HEK293 (cell line): ENCODE results near the gene PID1.

ENCODE experiments used
- CTCF ChIA-PET: fragments of 350-600 bp; formaldehyde crosslinking; extraction: SDS; loops from one replicate; lab custom pipeline; 2021; ENCODE audit warnings: antibody characterized with exemption; lab: Yijun Ruan, JAX
- POLR2A ChIA-PET: fragments of 300-600 bp; formaldehyde crosslinking; extraction: SDS; loops from one replicate; lab custom pipeline; 2020; ENCODE audit warnings: antibody characterized with exemption, inconsistent platforms; lab: Yijun Ruan, JAX
- H3K27ac ChIP-seq: fragments of 200-500 bp; sonication (Bioruptor generic); 2 replicates; pipeline ENCODE4 v1.5.1; 2014; ENCODE audit warnings: low read depth, low read length, control low read depth, inconsistent platforms; ENCODE audit errors: extremely low read depth
- H3K36me3 ChIP-seq, 2 experiments: fragments of 200-500 bp in 1 of 2; sonication (Bioruptor generic) in 1 of 2; 1 replicate in 1 of 2; 2 replicates in 1 of 2; pipeline ENCODE4 v1.5.1; 2014 to 2017; ENCODE audit warnings: inconsistent platforms in 2 of 2, low read length in 2 of 2; ENCODE audit not compliant: control insufficient read depth in 2 of 2, insufficient read depth in 1 of 2
- H3K4me1 ChIP-seq: fragments of 200-500 bp; sonication (Bioruptor generic); 2 replicates; pipeline ENCODE4 v1.5.1; 2014; ENCODE audit warnings: mild to moderate bottlenecking, low read length, inconsistent platforms; ENCODE audit not compliant: control insufficient read depth, insufficient read depth
- H3K4me3 ChIP-seq: 2 replicates; pipeline ENCODE4 v1.5.1; 2011; ENCODE audit warnings: low read depth, mild to moderate bottlenecking, control low read depth, low read length, moderate library complexity
- H3K9me3 ChIP-seq: fragments of 200-500 bp; sonication (Bioruptor generic); 2 replicates; pipeline ENCODE4 v1.5.1; 2014; ENCODE audit warnings: low read depth, low read length, inconsistent platforms; ENCODE audit not compliant: control insufficient read depth, insufficient read depth
- KLF16 ChIP-seq: fragments of 450-650 bp; formaldehyde crosslinking; IDR thresholded peaks from 2 replicates; pipeline ENCODE4 v1.5.1; 2017; ENCODE audit warnings: missing biosample characterization, missing genetic modification characterization
- RBAK ChIP-seq: fragments of 450-650 bp; formaldehyde crosslinking; IDR thresholded peaks from 2 replicates; pipeline ENCODE4 v1.5.1; 2016; ENCODE audit warnings: missing biosample characterization, missing genetic modification characterization
- REPIN1 ChIP-seq: fragments of 450-650 bp; formaldehyde crosslinking; IDR thresholded peaks from 2 replicates; pipeline ENCODE4 v1.5.1; 2017; ENCODE audit warnings: missing biosample characterization, missing genetic modification characterization, low read depth
- SCRT2 ChIP-seq: fragments of 450-650 bp; formaldehyde crosslinking; IDR thresholded peaks from 2 replicates; pipeline ENCODE4 v1.5.1; 2016; ENCODE audit warnings: missing biosample characterization, missing genetic modification characterization
- ZBTB8A ChIP-seq: fragments of 450-650 bp; formaldehyde crosslinking; IDR thresholded peaks from 2 replicates; pipeline ENCODE4 v1.5.1; 2016; ENCODE audit warnings: missing biosample characterization, missing genetic modification characterization
- ZNF292 ChIP-seq: fragments of 450-650 bp; formaldehyde crosslinking; IDR thresholded peaks from 2 replicates; pipeline ENCODE4 v1.5.1; 2016; ENCODE audit warnings: low read depth, missing biosample characterization, missing genetic modification characterization, borderline replicate concordance
- ZNF366 ChIP-seq: fragments of 450-650 bp; formaldehyde crosslinking; conservative IDR thresholded peaks from 2 replicates; pipeline ENCODE4 v1.5.1; 2016; ENCODE audit warnings: missing biosample characterization, missing genetic modification characterization
- ZNF433 ChIP-seq: fragments of 450-650 bp; formaldehyde crosslinking; IDR thresholded peaks from 2 replicates; pipeline ENCODE4 v1.5.1; 2016; ENCODE audit warnings: missing biosample characterization, missing genetic modification characterization, low read depth
- ZNF48 ChIP-seq: fragments of 450-650 bp; formaldehyde crosslinking; IDR thresholded peaks from 2 replicates; pipeline ENCODE4 v1.5.1; 2016; ENCODE audit warnings: missing biosample characterization, missing genetic modification characterization
- ZNF501 ChIP-seq: fragments of 450-650 bp; formaldehyde crosslinking; IDR thresholded peaks from 2 replicates; pipeline ENCODE4 v1.5.1; 2016; ENCODE audit warnings: missing biosample characterization, missing genetic modification characterization
- ZNF585B ChIP-seq: fragments of 450-650 bp; formaldehyde crosslinking; IDR thresholded peaks from 2 replicates; pipeline ENCODE4 v1.5.1; 2016; ENCODE audit warnings: missing biosample characterization, missing genetic modification characterization
- ZNF596 ChIP-seq: fragments of 450-650 bp; IDR thresholded peaks from 2 replicates; pipeline ENCODE4 v1.5.0; 2018; ENCODE audit warnings: missing biosample characterization, mild to moderate bottlenecking, missing genetic modification characterization, moderate library complexity
- ZNF624 ChIP-seq: fragments of 450-650 bp; formaldehyde crosslinking; IDR thresholded peaks from 2 replicates; pipeline ENCODE4 v1.5.1; 2017; ENCODE audit warnings: missing biosample characterization, missing genetic modification characterization
- ZNF830 ChIP-seq: fragments of 450-650 bp; IDR thresholded peaks from 2 replicates; pipeline ENCODE4 v1.5.0; 2018; ENCODE audit warnings: missing biosample characterization, missing genetic modification characterization, low read depth, mild to moderate bottlenecking, moderate library complexity
- ZNF843 ChIP-seq: fragments of 450-650 bp; formaldehyde crosslinking; IDR thresholded peaks from 2 replicates; pipeline ENCODE4 v1.5.1; 2016; ENCODE audit warnings: missing biosample characterization, missing genetic modification characterization
- ZSCAN23 ChIP-seq: fragments of 450-650 bp; formaldehyde crosslinking; IDR thresholded peaks from 2 replicates; pipeline ENCODE4 v1.5.1; 2016; ENCODE audit warnings: missing biosample characterization, missing genetic modification characterization
- TF ChIP-seq, protein P1 (sequence below): fragments of 450-650 bp; IDR thresholded peaks from 2 replicates; pipeline ENCODE4 v1.5.1; 2018; ENCODE audit warnings: missing biosample characterization, missing genetic modification characterization
- TF ChIP-seq, protein P2 (sequence below): fragments of 450-650 bp; formaldehyde crosslinking; IDR thresholded peaks from 2 replicates; pipeline ENCODE4 v1.5.1; 2016; ENCODE audit warnings: missing biosample characterization, missing genetic modification characterization
- TF ChIP-seq, protein P3 (sequence below): fragments of 450-650 bp; formaldehyde crosslinking; IDR thresholded peaks from 2 replicates; pipeline ENCODE4 v1.5.1; 2016; ENCODE audit warnings: missing biosample characterization, missing genetic modification characterization
- TF ChIP-seq, protein P4 (sequence below): fragments of 450-650 bp; formaldehyde crosslinking; IDR thresholded peaks from 2 replicates; pipeline ENCODE4 v1.5.1; 2016; ENCODE audit warnings: missing biosample characterization, missing genetic modification characterization
- TF ChIP-seq, protein P5 (sequence below): fragments of 450-650 bp; formaldehyde crosslinking; IDR thresholded peaks from 2 replicates; pipeline ENCODE4 v1.5.1; 2016; ENCODE audit warnings: missing biosample characterization, missing genetic modification characterization
- TF ChIP-seq, protein P6 (sequence below): fragments of 450-650 bp; formaldehyde crosslinking; IDR thresholded peaks from 2 replicates; pipeline ENCODE4 v1.5.1; 2017; ENCODE audit warnings: missing biosample characterization, missing genetic modification characterization

Gene PID1

DNA sequence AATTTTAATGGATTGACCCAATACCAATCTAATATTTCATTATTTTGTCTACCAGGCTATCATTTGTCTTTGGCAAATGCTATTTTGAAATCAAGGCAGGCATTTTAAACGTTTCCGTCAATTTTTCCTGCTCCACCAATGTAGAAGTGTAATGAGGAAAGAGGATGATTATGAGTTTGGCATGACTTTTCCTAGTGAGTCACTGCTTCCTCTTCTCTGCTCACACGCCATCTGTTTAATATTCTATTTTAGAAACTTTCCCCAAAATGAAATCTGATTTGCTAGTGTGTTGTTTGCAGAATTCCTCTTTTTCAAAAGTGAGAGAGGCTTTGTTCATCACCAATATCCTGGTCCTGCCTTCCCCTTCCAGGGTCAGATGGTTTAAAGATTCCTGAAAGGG is 42.5 kb upstream of the PID1 start (continued):
- TF ChIP-seq REPIN1 (tag by site-specific recombination) (no peak), ZNF501 (tag by site-specific recombination) (no peak), SCRT2 (no peak)
- TF ChIP-seq, protein P1, sequence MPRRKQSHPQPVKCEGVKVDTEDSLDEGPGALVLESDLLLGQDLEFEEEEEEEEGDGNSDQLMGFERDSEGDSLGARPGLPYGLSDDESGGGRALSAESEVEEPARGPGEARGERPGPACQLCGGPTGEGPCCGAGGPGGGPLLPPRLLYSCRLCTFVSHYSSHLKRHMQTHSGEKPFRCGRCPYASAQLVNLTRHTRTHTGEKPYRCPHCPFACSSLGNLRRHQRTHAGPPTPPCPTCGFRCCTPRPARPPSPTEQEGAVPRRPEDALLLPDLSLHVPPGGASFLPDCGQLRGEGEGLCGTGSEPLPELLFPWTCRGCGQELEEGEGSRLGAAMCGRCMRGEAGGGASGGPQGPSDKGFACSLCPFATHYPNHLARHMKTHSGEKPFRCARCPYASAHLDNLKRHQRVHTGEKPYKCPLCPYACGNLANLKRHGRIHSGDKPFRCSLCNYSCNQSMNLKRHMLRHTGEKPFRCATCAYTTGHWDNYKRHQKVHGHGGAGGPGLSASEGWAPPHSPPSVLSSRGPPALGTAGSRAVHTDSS = no peak

DNA sequence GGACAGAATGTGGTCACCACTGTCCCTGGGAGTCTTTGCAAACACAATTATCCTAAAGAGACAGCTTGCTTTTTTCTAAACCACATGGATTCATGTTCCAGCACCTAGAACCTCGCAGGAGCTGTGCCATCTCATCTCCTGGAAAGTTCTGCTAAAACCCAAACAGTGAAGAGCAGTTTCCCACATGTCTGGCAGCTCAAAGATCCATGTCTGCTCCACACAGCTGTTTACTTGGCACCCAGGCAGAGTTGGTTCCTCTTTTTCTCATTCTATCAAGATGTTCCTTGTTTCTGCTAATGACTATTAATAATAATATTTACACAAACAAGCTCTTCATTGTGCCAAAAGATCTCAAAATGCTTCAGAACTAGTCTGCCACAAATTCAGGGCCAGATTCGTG is 30.1 kb upstream of the PID1 start:
- CTCF ChIA-PET = interaction anchor here (0.9 kb wide), 1 partner anchor 28 kb away, joined by 5 read pairs; no protein-coding TSS in a partner anchor
- H3K27ac ChIP-seq = no peak overlapping the region

DNA sequence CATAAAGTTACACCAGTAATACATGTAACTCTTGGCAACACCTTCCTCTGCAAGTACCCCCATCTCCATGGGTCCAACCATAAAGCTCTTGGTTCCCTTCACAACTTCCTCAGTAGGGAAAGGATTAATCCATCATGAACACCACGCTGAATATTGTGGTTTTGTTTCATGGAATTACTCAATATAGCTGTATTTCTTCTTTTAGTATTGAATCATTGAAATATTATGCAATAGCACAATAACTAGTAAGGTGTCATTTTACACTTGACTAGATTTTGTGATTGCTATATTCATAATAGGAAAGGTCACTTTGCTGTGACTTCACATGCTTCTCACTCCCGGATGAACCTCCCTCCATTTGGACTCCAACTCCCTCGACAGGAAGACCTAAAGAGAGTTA is 29.7 kb upstream of the PID1 start:
- ChIA-PET POLR2A (no interaction called here), CTCF (interaction anchor here (0.9 kb wide), 1 partner anchor 27 kb away, joined by 5 read pairs; no protein-coding TSS in a partner anchor)
- Histone ChIP-seq H3K9me3 (no peaks in the 10 kb centered on the region), H3K4me1 (no peaks in the 10 kb centered on the region), H3K4me3 (no peak overlapping the region), H3K27ac (no peak overlapping the region), H3K36me3 (no peaks in the 10 kb centered on the region)
- TF ChIP-seq, protein P2, sequence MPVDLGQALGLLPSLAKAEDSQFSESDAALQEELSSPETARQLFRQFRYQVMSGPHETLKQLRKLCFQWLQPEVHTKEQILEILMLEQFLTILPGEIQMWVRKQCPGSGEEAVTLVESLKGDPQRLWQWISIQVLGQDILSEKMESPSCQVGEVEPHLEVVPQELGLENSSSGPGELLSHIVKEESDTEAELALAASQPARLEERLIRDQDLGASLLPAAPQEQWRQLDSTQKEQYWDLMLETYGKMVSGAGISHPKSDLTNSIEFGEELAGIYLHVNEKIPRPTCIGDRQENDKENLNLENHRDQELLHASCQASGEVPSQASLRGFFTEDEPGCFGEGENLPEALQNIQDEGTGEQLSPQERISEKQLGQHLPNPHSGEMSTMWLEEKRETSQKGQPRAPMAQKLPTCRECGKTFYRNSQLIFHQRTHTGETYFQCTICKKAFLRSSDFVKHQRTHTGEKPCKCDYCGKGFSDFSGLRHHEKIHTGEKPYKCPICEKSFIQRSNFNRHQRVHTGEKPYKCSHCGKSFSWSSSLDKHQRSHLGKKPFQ (tag by site-specific recombination) = no peak
- TF ChIP-seq, protein P3, sequence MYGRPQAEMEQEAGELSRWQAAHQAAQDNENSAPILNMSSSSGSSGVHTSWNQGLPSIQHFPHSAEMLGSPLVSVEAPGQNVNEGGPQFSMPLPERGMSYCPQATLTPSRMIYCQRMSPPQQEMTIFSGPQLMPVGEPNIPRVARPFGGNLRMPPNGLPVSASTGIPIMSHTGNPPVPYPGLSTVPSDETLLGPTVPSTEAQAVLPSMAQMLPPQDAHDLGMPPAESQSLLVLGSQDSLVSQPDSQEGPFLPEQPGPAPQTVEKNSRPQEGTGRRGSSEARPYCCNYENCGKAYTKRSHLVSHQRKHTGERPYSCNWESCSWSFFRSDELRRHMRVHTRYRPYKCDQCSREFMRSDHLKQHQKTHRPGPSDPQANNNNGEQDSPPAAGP (tag by site-specific recombination) = no peak
- TF ChIP-seq ZNF596 (tag by site-specific recombination) (no peak), ZNF843 (tag by site-specific recombination) (no peak), ZNF585B (tag by site-specific recombination) (no peak), REPIN1 (tag by site-specific recombination) (no peak), ZNF830 (tag by site-specific recombination) (no peak)
- TF ChIP-seq, protein P4, sequence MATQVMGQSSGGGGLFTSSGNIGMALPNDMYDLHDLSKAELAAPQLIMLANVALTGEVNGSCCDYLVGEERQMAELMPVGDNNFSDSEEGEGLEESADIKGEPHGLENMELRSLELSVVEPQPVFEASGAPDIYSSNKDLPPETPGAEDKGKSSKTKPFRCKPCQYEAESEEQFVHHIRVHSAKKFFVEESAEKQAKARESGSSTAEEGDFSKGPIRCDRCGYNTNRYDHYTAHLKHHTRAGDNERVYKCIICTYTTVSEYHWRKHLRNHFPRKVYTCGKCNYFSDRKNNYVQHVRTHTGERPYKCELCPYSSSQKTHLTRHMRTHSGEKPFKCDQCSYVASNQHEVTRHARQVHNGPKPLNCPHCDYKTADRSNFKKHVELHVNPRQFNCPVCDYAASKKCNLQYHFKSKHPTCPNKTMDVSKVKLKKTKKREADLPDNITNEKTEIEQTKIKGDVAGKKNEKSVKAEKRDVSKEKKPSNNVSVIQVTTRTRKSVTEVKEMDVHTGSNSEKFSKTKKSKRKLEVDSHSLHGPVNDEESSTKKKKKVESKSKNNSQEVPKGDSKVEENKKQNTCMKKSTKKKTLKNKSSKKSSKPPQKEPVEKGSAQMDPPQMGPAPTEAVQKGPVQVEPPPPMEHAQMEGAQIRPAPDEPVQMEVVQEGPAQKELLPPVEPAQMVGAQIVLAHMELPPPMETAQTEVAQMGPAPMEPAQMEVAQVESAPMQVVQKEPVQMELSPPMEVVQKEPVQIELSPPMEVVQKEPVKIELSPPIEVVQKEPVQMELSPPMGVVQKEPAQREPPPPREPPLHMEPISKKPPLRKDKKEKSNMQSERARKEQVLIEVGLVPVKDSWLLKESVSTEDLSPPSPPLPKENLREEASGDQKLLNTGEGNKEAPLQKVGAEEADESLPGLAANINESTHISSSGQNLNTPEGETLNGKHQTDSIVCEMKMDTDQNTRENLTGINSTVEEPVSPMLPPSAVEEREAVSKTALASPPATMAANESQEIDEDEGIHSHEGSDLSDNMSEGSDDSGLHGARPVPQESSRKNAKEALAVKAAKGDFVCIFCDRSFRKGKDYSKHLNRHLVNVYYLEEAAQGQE (tag by site-specific recombination) = no peak
- TF ChIP-seq, protein P5, sequence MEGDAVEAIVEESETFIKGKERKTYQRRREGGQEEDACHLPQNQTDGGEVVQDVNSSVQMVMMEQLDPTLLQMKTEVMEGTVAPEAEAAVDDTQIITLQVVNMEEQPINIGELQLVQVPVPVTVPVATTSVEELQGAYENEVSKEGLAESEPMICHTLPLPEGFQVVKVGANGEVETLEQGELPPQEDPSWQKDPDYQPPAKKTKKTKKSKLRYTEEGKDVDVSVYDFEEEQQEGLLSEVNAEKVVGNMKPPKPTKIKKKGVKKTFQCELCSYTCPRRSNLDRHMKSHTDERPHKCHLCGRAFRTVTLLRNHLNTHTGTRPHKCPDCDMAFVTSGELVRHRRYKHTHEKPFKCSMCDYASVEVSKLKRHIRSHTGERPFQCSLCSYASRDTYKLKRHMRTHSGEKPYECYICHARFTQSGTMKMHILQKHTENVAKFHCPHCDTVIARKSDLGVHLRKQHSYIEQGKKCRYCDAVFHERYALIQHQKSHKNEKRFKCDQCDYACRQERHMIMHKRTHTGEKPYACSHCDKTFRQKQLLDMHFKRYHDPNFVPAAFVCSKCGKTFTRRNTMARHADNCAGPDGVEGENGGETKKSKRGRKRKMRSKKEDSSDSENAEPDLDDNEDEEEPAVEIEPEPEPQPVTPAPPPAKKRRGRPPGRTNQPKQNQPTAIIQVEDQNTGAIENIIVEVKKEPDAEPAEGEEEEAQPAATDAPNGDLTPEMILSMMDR (tag by site-specific recombination) = no peak

More for the DNA sequence above, 30.1 kb upstream of the PID1 start:
- H3K4me3 ChIP-seq = no peak overlapping the region
- H3K9me3 ChIP-seq = no peaks in the 10 kb centered on the region
- POLR2A ChIA-PET = no interaction called here
- TF ChIP-seq ZNF624 (tag by site-specific recombination) (no peak), ZBTB8A (tag by site-specific recombination) (no peak), ZNF48 (tag by site-specific recombination) (no peak), RBAK (tag by site-specific recombination) (no peak), KLF16 (tag by site-specific recombination) (no peak), ZNF433 (tag by site-specific recombination) (no peak), ZNF366 (tag by site-specific recombination) (no peak), ZNF292 (tag by site-specific recombination) (no peak), ZSCAN23 (tag by site-specific recombination) (no peak)
- TF ChIP-seq, protein P1 = no peak
- TF ChIP-seq, protein P3 (tag by site-specific recombination) = no peak
- TF ChIP-seq, protein P6, sequence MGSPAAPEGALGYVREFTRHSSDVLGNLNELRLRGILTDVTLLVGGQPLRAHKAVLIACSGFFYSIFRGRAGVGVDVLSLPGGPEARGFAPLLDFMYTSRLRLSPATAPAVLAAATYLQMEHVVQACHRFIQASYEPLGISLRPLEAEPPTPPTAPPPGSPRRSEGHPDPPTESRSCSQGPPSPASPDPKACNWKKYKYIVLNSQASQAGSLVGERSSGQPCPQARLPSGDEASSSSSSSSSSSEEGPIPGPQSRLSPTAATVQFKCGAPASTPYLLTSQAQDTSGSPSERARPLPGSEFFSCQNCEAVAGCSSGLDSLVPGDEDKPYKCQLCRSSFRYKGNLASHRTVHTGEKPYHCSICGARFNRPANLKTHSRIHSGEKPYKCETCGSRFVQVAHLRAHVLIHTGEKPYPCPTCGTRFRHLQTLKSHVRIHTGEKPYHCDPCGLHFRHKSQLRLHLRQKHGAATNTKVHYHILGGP (tag by site-specific recombination) = no peak
- H3K36me3 ChIP-seq = no peaks in the 10 kb centered on the region
- H3K4me1 ChIP-seq = no peaks in the 10 kb centered on the region
